Suprapubic skin (tissue), 4 donors: ENCODE measurements around the gene SLC66A2. TPM values are rescaled to one million over a fixed set of nuclear protein-coding genes. Genes with fewer than 3 reads are reported as not detected.
A peak's percentile ranks its signal among the peaks of the same experiment; 100 is the strongest.

Source experiments
- DNase-seq, 2 donors: peaks; one replicate each; pipeline ENCODE4 v3.0.0-alpha.2; 2019; ENCODE audit warnings: low spot score in 2 of 2
- H3K27ac ChIP-seq: fragments of 200-600 bp; sonication (generic); one replicate; pipeline ENCODE4 v1.5.1; 2019
- H3K27me3 ChIP-seq: fragments of 200-600 bp; sonication (generic); one replicate; pipeline ENCODE4 v1.5.1; 2019
- H3K36me3 ChIP-seq: fragments of 200-600 bp; sonication (generic); one replicate; pipeline ENCODE4 v1.5.1; 2019
- H3K4me1 ChIP-seq: fragments of 200-600 bp; sonication (generic); one replicate; pipeline ENCODE4 v1.5.1; 2019
- H3K4me3 ChIP-seq: fragments of 200-600 bp; sonication (generic); one replicate; pipeline ENCODE4 v1.5.1; 2019; ENCODE audit warnings: mild to moderate bottlenecking
- H3K9me3 ChIP-seq: fragments of 200-600 bp; sonication (generic); one replicate; pipeline ENCODE4 v1.5.1; 2019
- CTCF ChIP-seq, 2 donors: fragments of 200-600 bp in 1 of 2; fragments of 450-650 bp in 1 of 2; sonication (generic) in 1 of 2; IDR thresholded peaks; one replicate each; pipeline ENCODE4 v1.5.1; 2016 to 2019; ENCODE audit warnings: antibody characterized with exemption in 2 of 2, mild to moderate bottlenecking in 1 of 2, moderate library complexity in 1 of 2
- EP300 ChIP-seq: sonication (generic); formaldehyde crosslinking; IDR thresholded peaks from one replicate; pipeline ENCODE4 v1.6.1; 2017; ENCODE audit warnings: antibody characterized with exemption
- POLR2A ChIP-seq, 2 donors: fragments of 450-650 bp; IDR thresholded peaks; one replicate each; pipeline ENCODE4 v1.6.1; 2017; ENCODE audit warnings: antibody characterized with exemption in 2 of 2, mild to moderate bottlenecking in 2 of 2, moderate library complexity in 2 of 2
- POLR2AphosphoS5 ChIP-seq, 3 donors: sonication (generic); formaldehyde crosslinking; IDR thresholded peaks; one replicate each; pipeline ENCODE4 v1.6.1; 2017; ENCODE audit warnings: antibody characterized with exemption in 3 of 3
- WGBS: methylation state at CpG from one replicate; pipeline ENCODE4 v1.1.5; 2018; 5-methylcytosine and 5-hydroxymethylcytosine counted together
- total RNA-seq, 4 donors: library from RNA; depleted of rRNA; stranded (reverse); fragments of >200 nt; gene quantifications; one replicate each; pipeline ENCODE4 v1.1.0, GENCODE V29; 2016

The SLC66A2 gene
- total RNA-seq, 4 donors from 2014 or later: 53.4 to 84.7 (median 79.3) TPM

- H3K36me3 ChIP-seq: peaks cover 64% of the 10 kb centered on the region
- 73% methylated on average over 23 of the region's 25 CpGs for WGBS
- H3K9me3 ChIP-seq: peaks cover 13% of the 10 kb centered on the region
- no peaks in the 10 kb centered on the region for H3K4me1 ChIP-seq
- H3K27me3 ChIP-seq: no peaks in the 10 kb centered on the region
- H3K27ac ChIP-seq: no peak overlapping the region
- H3K4me3 ChIP-seq: no peak overlapping the region
- peak; percentile 44 to 68 for DNase-seq
- TF ChIP-seq EP300 (no peak), POLR2AphosphoS5 (IDR thresholded peaks at IDR 0.05) (no peak)
These were observed 26.4 kb downstream of the SLC66A2 start for GRCh38 chr18:79924814-79925731.

- H3K27ac ChIP-seq: no peak overlapping the region
- H3K36me3 ChIP-seq: peaks cover 57% of the 10 kb centered on the region
- TF ChIP-seq POLR2A (IDR thresholded peaks at IDR 0.05) (no peak), EP300 (no peak), CTCF (IDR thresholded peaks at IDR 0.05) (no peak), POLR2AphosphoS5 (IDR thresholded peaks at IDR 0.05) (no peak)
- WGBS: 96% methylated on average over 26 of the region's 26 CpGs
- peak; percentile 45 to 52 for DNase-seq
- no peaks in the 10 kb centered on the region for H3K27me3 ChIP-seq
- no peak overlapping the region for H3K4me3 ChIP-seq
- no peaks in the 10 kb centered on the region for H3K4me1 ChIP-seq
- H3K9me3 ChIP-seq: peaks cover 8% of the 10 kb centered on the region
These were observed 27.4 kb downstream of the SLC66A2 start for GRCh38 chr18:79923896-79924585.

GRCh38 chr18:79922971-79923411 is 28.5 kb downstream of the SLC66A2 start:
- Histone ChIP-seq H3K9me3 (peaks cover 2% of the 10 kb centered on the region), H3K36me3 (peaks cover 57% of the 10 kb centered on the region), H3K4me3 (no peak overlapping the region), H3K4me1 (no peaks in the 10 kb centered on the region), H3K27me3 (no peaks in the 10 kb centered on the region), H3K27ac (no peak overlapping the region)
- DNase-seq: peak; percentile 50 to 71
- WGBS: 88% methylated on average over 17 of the region's 17 CpGs
- TF ChIP-seq CTCF (IDR thresholded peaks at IDR 0.05) (no peak), POLR2AphosphoS5 (IDR thresholded peaks at IDR 0.05) (no peak), EP300 (no peak), POLR2A (IDR thresholded peaks at IDR 0.05) (no peak)

- Histone ChIP-seq H3K36me3 (peaks cover 58% of the 10 kb centered on the region), H3K9me3 (no peaks in the 10 kb centered on the region), H3K4me3 (no peak overlapping the region), H3K27ac (no peak overlapping the region), H3K4me1 (no peaks in the 10 kb centered on the region), H3K27me3 (no peaks in the 10 kb centered on the region)
- no peak for TF ChIP-seq POLR2A (IDR thresholded peaks at IDR 0.05)
- TF ChIP-seq EP300: no peak
- TF ChIP-seq POLR2AphosphoS5 (IDR thresholded peaks at IDR 0.05): no peak
- no peak for TF ChIP-seq CTCF (IDR thresholded peaks at IDR 0.05)
- peak; percentile 33 to 43 for DNase-seq
- 93% methylated on average over 24 of the region's 24 CpGs for WGBS
These were observed 29.2 kb downstream of the SLC66A2 start for GRCh38 chr18:79921984-79922965.

- DNase-seq: peak; percentile 52 to 76
These were observed 32.4 kb downstream of the SLC66A2 start for GRCh38 chr18:79919089-79919488.

More at GRCh38 chr18:79919089-79919488, 32.4 kb downstream of the SLC66A2 start:
- H3K4me3 ChIP-seq: no peak overlapping the region
- no peak overlapping the region for H3K27ac ChIP-seq
- WGBS: 97% methylated on average over 16 of the region's 19 CpGs
- H3K9me3 ChIP-seq: no peaks in the 10 kb centered on the region
- peaks cover 67% of the 10 kb centered on the region for H3K36me3 ChIP-seq
- no peaks in the 10 kb centered on the region for H3K27me3 ChIP-seq
- no peak for TF ChIP-seq POLR2A (IDR thresholded peaks at IDR 0.05)
- no peak for TF ChIP-seq CTCF (IDR thresholded peaks at IDR 0.05)
- no peak for TF ChIP-seq POLR2AphosphoS5 (IDR thresholded peaks at IDR 0.05)
- no peak for TF ChIP-seq EP300
- no peaks in the 10 kb centered on the region for H3K4me1 ChIP-seq
